Cerebellar nuclear complex (tissue), 1 donor: ENCODE measurements around the gene MEAK7.

Experiments
- DNase-seq, 2 experiments: peaks; one replicate each; lab custom pipeline; 2025; lab: John Stamatoyannopoulos, UW

MEAK7 gene

DNA sequence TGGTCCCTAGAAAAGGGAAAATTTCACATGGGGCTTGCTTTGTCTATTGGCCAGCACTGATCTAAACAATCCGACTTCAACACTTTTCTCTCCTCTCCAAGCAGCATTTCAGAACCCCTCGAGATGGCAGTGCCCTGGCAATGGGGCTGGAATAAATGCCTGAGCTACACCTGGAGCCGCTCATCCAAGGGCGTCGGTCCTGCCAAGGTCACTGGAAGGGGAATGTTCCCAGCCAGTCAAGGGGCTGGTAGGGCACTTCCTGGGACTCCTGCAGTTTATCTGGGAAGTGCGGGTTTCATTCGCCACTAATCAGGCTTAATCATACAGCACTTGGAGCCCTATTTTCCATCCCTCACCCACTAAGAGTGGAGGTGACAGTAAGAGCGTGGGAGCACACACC is 17.1 kb downstream of the MEAK7 start:
- no peak for DNase-seq

DNA sequence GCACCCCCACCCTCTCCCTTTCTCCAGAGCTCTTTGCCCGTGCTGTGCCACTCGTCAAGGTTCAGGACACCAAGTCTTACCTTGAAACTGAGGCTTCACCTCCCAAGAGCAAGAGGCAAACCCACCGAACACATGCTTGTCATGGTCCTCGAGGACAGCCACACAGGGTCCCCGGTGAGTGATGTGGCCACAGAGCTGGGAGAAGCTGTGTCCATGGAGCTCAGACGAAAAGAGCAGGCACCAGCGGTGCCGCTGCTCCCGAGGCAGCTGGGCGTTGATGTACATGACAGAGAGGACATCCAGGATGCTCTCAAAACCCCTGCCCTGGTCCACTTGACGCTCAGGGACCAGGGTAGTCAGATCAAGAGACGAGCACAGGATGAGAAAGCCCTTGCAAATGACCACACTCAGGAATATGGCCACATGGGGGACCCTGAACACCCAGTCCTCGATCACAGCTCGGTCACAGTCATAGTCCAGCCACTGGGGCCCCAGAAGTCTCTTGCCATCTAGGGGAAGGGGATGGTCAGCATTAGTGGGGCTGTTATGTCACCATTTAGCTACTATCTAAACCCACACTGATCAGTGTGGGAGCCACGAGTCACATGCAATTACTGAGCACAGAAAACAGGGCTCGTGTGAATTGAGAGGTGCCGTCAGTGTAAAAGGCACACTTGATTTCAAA is 17.8 kb downstream of the MEAK7 start:
- DNase-seq = no peak

DNA sequence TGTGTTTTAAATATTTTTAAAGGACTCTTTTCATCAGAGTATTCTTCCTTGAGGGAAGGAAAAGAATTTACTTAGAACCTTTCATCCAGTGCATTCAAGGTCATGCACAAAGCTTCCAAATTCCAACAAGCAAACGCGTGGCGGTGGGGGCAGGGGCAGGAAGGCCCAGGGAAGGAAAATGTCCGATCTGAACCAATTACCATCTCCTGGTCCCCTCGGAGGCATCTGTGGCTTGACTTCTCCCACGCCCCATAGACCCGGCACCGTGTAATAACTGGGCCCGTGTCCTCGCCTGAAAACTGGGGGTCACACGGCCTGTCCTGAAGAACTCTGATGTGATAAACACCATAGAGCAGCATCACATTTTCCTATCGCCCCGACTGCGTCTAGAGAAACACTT is 18.3 kb downstream of the MEAK7 start:
- no peak for DNase-seq

DNA sequence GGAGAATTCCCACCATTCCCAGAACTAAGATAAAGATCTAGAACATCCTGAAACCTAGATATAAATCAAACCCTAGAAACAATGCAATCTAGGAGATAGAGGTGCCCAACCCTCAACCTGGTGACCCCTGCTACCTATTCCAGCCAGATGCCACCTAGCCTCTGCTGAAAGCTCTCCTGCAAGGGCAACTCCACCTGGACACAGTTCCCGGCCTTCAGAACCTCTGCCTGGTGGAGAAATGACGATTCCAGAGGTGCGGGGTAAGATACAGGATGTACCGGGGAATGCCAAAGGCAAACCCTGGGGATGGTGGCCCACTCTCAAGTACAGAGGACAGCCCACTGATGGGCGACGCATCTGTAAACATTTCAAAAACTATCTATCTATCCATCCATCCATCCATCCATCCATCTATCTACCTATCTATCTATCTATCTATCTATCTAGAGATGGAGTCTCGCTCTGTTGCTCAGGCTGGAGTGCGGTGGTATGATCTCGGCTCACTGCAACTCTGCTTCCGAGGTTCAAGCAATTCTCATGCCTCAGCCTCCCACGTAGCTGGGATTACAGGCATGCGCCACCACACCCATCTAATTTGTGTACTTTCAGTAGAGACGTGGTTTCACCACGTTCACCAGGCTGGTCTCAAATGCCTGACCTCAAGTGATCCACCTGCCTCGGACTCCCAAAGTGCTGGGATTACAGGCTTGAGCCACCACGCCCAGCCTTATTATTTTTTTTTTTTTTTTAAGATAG is 19.0 kb downstream of the MEAK7 start:
- no peak for DNase-seq

DNA sequence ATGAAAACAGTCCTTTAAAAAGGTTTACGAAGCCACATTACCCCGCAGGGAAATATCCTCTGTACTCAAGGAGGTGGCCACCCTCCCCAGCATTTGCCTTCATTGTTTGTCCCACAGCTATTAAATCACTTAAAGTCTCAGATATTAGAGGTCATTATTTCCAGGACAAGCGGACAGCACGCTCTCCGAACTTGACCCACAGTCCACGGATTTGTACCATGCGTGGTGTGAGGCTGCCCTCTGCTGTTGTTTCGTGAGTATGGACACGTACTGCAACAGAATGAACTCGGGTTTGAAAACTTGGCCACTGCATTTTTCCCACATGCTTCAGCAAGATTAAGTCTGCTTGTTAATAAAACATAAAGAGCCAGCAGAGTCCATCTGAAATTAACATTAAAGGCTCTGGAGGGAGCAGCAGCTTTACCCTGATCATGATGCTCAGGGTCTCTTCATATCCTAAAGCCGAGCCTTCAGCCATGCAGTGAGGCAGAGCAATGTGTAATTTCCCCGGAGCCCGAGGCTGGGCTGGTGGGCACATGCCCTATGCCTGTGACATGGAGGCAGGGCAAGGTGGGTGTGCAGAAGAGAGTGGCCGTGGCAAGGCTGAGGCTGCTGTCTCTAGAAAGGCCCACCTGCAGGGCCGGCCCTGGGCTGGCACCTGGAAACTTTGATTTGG is 19.7 kb downstream of the MEAK7 start:
- peak in 1 of 2 experiments; percentile 44 for DNase-seq

DNA sequence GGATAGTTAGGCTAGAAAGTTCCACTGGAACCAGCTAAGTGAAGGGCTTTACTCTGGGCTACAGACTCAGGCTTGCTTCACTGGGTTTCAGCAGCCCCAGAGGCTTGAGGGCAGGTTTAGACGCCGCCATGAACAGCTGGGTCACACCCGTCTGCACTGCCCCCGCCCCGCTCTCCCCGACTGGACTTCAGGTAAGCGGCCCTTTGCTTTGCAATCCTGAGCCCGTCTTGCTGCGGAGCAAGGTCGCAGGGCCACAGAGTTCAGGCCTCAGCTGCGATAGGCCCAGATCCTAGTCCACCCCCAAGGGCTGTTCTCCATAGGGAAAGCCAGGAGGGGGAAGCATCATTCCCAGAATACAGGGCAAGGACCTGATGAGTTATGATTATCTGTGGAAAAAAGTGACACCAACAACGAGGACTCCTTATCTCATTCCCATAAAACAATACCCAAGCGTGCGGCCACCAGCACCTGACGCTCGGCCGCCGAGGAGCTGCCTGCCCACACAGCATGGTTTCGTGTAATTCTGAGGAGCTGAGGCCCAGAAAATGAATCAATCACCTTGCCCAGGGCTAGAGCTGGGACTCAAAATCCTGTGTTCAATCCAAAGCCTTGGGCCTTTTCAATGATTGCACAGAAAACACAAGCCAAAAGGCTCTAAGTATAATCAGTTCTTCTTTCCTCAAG is 20.4 kb downstream of the MEAK7 start:
- no peak for DNase-seq

DNA sequence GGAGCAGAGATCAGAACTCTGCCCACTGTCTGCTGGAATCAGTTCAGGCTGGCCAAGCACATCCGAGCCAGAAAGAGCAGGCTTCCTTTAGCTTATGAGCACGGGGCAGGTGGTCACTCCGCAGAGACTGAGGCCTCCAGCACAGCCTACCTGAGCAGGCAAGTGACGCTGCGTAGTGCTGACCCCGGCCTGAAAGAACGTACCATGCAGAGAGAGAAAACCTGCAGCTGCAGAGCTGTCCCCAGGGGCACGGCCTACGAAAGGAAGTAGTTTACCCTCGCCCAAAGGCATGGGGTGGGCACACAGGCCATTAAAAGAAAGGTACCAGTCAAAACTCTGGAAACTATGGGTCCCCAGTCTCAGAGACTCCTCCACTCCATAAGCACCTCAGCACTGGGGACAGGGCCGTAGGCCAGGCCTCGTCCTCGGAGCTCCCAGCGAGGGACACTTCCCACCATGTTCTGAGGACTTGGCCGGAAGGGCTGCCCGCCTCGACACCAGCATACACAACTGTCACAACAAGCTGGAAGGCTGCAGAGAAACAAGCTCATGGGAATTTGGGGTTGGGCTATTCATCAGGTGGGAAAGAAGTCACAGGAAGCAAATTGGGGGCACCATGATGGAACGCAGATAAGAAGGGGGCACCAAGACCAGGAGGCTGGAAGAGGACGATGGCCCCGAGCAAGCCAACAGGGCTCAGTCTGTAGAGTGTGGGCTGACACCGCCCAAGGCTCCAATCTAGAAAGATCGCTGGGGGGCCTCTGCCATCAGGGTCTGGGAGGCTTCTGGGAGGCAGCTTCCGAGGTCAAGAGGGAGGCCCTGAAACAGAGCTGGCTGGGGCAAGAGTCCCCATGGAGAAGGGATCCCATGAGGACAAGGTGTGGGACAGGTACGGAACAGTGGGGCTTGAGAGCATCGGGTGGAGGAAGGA is 21.2 kb downstream of the MEAK7 start:
- DNase-seq = no peak

DNA sequence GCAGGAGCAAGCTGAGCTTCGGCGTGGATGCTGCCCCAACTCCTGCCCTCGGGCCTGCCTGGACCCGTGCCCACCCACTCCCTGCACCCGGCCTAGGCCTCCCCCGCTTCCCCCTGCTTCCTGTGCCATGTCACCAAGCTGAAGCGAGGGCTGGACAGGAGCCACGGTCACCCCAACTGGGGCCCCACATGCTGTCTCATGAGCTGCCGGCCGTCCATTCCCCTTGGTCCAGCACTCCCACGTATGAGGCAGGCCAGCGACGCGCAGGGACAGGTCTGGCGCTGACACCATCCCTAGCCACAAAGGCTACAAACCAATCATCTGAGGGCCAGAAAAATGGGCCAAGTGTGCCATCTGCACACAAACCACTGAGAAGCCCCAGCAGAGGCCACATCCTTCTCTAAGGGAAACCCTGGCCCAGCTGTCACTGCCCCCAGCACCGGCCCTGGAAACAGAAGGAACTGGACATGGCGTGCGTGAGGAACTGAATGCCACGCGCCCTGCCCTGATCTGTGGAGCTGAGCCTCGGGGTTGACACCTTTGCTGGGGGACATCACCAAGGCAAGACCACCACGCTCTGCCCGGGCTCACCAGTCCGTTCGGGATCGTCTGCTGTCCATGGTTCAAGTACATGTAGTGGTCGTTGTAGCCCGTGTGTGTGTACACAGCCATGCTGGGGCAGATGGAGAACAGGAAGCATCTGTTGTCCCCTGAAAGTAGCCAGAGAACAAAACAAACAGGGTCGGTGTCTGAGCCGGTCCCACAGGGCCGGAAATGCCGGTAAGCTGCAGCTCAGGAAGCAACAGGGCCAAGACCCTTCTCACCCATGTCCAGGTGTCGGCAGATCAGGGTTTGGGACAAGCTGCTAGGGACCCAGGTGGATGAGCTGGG is 22.2 kb downstream of the MEAK7 start:
- no peak for DNase-seq

DNA sequence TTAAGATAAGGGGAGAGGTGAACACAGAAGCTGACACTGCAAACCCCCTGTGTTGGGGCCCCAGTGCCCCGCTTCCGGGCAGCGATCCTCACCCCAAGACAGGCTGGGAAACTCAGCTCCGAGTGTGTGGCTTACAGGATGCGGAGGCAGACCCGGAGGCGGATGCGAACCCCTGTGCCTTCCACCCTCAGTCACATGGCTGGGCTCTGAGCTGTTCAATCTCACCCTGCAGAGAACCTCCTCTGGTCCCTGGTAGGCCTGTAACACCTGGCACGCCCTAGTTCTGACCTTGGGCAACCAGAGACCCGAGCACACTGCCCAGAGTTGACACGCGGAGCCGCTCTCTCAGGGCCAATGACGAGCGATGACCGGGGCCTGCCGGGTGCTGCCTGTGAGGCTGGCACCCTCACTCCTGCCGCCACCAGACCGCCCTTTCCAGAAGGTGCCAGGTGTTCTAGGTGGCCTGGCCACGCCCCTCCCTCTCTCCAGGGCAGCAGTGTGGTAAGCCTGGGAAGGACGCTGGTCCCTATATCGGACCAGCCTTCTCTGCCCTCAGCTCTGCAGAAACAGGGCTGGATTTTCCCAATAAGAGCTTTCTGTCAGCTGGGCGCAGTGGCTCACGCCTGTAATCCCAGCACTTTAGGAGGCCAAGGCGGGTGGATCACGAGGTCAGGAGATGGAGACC is 23.3 kb downstream of the MEAK7 start:
- DNase-seq = no peak

DNA sequence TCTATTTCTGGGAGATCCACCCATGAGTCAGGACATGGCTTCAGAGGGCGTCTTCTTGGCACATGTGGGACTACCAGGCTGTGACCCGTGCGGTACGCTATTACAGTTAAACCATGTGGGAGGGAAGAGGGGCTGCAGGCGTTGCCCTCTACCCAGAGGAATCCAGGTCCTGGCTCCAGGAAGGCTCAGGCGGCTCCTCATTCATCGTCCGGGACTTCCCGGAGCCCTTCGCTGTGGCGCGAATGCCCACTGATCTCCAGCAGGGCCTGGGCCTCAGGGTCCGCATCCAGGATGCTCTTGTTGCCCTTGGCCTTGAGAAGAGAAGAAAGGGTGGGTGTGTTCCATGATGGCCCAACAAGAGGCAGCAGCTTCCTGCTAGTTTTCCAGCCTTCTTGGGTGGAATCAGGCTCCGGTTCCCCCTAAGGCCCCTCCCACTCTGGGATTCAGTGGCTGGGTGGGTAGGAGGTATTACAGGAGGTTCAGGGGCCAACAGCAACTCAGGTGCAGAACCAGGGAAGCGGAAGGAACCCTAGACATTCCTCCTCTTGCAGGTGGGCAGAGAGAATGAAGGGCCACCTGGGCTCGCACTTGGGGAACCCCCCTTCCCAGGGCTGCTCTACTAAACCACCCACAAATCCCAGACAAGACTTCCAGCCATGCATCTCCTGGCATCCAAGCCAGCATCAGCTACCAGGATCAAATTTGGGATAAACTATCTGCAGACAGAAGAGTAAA is 24.6 kb downstream of the MEAK7 start:
- no peak for DNase-seq

DNA sequence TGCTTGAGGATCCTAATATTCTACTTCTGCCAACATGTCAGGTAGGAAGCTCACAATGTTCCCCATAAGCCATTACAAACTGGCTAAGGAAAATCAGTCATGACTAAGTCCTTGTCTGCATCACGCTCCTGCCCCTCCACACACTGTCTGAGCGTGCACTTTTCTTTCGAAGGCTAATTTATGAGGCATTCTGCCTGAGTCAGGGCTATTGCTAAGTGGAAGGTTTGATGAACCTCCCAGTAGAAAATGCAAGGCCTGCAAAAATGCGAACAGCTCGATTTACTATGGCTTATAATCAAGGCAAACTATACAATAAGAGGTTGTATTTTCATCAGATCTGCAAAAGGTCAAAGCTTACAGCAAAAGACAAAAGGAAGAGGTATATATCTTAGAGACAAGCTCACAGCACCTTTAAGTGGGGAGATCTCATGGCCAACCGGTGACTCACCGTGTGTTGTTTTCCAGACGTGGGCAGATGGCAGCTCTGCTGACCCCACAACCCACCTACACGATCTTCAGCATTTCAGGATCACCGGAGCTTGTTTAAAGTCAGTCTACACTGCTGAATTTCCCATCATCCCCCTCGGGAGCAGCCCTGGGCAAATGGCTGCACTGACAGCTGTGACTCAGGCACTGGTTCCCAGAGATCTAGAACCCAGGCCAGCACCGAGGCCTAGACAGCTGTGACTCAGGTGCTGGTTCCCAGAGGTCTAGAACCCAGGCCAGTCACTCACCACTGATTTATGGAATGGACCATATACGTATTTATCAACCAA is 26.1 kb downstream of the MEAK7 start:
- no peak for DNase-seq

DNA sequence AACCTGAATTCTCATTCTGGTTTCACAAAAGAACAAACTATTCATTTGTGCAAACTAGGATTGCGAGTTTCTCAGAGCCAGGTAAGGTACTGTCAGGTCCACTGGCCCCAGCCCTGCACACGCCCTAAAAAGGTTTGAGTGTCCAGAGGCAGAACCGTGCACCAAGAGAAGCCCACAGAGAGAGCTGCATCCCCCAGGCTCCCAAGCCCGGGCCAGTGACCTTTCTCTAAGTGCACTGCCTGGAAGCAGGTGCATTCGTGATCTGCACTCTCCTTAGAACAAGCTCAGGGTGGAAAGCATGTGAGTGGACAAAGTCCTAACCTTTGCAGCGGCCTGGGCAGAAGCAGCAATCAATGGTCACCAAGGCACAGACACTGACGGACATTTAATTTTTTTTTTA is 26.8 kb downstream of the MEAK7 start:
- DNase-seq = no peak

DNA sequence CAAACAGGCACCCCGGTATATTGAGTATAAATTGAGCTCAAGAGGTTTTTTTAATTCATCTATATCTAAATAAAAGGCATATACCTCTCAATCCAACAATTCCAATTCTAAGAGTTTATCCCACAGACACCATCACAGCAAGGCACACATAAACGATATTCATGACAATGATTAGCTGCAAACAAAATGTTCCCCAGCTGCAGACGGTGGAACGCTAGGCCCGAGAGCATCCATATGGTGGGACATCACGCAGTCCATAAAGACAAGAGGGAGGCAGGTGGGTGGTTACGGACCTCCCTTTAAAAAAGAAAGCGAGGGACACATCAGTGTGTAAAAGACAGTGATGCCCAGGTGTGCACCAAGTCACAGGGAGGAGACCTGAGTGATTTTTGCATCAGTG is 28.1 kb downstream of the MEAK7 start:
- no peak for DNase-seq

DNA sequence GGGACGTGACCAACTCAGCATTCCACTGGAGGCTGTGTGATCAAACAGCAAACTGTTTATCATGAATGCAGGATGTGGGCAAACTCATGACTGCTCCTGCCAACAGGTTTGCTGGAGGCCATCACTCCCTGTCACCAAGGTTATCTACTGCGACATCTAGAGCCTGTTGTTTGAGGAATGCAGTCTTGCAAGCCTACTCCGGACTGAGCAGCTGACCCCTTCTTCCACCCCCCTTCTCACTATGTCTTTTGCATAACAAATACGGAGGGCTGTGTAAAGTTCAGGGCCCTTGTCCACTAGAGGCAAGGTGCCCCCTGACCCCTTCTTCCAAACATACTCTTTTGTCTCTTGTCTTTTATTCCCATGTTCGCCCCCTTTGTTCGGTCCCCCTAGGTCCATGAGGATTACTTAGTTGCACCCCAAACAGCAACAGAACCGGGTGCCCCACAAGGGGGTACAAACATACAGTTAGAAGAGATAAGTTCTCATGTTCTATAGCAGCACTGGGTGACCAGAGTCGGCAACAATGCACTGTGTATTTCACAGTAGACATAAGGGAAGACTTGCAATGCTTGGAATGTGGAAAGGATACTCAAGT is 28.7 kb downstream of the MEAK7 start:
- DNase-seq = no peak

DNA sequence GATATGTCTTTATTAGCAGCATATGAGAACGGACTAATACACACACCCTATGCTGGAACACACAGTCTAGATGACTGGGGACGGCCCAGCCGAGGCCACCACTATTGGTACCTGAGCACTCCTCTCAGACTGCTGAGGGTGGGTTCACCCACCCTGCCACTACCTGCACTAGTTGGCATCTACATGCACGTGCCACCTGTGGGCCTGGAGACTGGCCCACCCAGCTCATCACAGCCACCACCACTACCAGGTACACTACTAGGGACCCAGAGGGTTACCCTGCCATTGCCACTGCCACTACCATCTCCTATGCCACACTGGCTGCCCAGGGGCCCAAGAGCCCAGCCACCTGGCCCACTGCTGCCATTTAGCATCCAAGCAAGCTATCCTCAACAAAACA is 32.5 kb downstream of the MEAK7 start:
- no peak for DNase-seq

DNA sequence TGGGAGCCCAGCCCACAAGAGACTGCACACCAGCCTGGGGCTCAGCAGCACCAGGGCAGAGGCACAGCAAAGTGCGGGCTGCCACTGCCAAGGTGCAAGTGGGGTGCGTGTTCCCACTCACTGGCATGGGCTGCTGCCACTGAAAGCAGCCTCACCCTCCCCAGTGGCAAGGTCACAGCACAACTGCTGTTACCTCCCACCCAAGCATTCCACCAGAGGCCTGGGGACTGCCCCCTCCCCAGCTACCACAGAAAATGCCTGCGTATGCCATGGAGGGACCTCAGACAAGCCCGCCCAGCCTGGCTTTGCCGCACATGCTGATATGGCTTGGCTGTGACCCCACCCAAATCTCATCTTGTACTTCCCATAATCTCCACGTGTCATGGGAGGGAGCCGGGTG is 33.1 kb downstream of the MEAK7 start:
- DNase-seq = no peak

DNA sequence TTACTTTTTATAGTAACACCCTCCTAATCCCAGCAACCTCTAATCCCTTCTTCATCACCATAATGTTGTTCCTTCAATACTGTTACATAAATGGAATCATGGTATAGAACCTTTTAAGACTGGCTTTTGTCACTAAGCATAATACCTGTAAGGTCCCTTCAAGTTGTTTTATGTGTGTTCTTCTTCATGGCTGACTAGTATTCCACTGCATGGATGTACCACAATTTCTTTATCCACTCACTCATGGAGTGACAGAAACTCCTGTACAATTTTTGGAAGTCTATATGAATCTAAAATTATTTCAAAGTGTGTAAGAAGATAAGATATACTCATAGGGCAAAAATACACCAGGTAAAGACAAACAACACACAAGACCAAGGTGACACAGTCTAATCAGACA is 36.8 kb downstream of the MEAK7 start:
- no peak for DNase-seq

DNA sequence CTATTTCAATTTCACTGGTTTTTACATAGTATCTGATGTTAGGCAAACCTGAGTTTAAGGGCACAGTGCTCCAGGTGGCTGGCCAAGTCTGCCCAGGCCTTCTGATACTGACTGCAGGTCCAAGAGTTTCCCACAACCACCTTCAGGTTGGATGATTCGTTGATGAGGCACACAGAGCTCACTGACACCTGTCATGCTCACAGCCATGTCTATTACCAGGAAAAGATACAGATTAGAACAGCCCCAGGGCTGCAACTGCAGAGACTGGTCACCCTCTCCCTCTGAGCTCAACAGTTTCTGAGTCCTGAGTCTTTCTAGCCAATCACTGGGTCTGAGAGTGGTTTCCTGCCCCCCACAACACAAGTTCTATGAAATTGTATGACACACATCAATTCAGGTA is 37.2 kb downstream of the MEAK7 start:
- no peak for DNase-seq
